GM12892 (cell line): ENCODE results near the gene ME3.

Experiments
- POLR2A ChIP-seq: IDR thresholded peaks from 2 replicates; pipeline ENCODE4 v1.6.1; 2011; ENCODE audit warnings: low read depth, low read length, control low read depth
- POLR2AphosphoS5 ChIP-seq: IDR thresholded peaks from 2 replicates; pipeline ENCODE4 v1.6.1; 2011; ENCODE audit warnings: low read depth, low read length, control low read depth
- TAF1 ChIP-seq: IDR thresholded peaks from 2 replicates; pipeline ENCODE4 v1.6.1; 2011; ENCODE audit warnings: low read depth, mild to moderate bottlenecking, control low read depth, low read length, borderline replicate concordance

GRCh38 chr11:86459002-86459385 lies 213.4 kb downstream of the ME3 start:
- TF ChIP-seq POLR2AphosphoS5 (no peak), POLR2A (no peak), TAF1 (no peak)
